ENCODE measurements around the gene ALDH1A2. TPM values are rescaled to one million over a fixed set of nuclear protein-coding genes. Genes with fewer than 3 reads are reported as not detected.

ALDH1A2 gene
- polyA plus RNA-seq (1.4 to 1.9 TPM (median 1.7 TPM) in 3 replicates), polyA minus RNA-seq (4.2 to 9.3 TPM (median 5.8 TPM) in 3 replicates)
- polyA plus RNA-seq (2011; ENCODE audit: low read depth): 1.8 TPM
- polyA plus RNA-seq (2011; cell fraction: cytosol; rRNA removed): 0.47 and 1.4 TPM in 2 replicates
- 2.7 and 18.6 TPM in 2 replicates for polyA plus RNA-seq (2011; cell fraction: nucleus; rRNA removed)
- polyA plus RNA-seq (2012; ENCODE audit: low replicate concordance): 1.8 and 2.8 TPM in 2 replicates
- not detected for polyA minus RNA-seq (2011; cell fraction: cytosol; rRNA and poly(A)+ RNA removed)
- polyA minus RNA-seq (2011; cell fraction: nucleus; rRNA and poly(A)+ RNA removed): 6.5 and 14.5 TPM in 2 replicates

DNA sequence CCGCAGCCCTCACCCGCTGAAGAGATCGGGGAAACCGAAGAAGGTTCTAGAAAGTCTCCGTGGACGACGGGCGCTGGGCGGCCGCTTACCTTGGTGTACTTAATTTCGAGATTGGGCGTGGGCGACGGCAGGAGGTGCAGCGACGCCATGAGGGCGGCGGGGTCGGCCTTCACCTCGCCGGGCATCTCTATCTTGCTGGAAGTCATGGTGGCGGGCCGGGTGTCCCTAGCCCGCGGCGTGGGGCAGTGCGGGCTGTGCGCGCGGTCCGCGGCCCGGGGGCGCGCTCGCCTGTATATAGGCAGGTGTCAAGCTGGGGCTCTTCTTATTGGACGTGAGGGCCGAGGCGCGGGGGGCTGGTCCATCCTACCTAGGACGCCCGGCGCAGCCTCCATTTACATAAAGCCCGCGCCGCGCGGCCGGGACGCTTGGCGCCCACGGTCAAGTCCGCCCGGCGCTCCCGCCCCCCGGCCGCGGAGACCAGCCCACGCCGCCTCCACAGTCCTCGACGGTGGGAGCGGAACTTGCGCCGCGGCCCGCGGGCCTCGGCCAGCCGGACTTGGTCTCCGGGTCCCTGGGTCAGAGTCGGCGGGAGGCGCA, at the start of gene ALDH1A2:
ALDH1A2 (minus strand) TSS at position 267 of the 597 bp plus-strand sequence; CDS start at position 206, 61 bp downstream.
- H2AFZ ChIP-seq (ENCODE audit: control insufficient read depth, low read length): peak within 1 kb of the TSS; percentile 68
- no peaks in the 10 kb centered on the region for H3K9me1 ChIP-seq (ENCODE audit: control insufficient read depth, extremely low read depth, insufficient read depth, low read length)
- no peak within 1 kb of the TSS for H3K27ac ChIP-seq (ENCODE audit: control insufficient read depth, insufficient read depth, low read length)
- DNase-seq (ENCODE audit: low read depth, low spot score) (no peak), FAIRE-seq (no peak)
- H3K9ac ChIP-seq (ENCODE audit: control insufficient read depth, extremely low read depth, insufficient read depth, low read length): no peak within 1 kb of the TSS
- TF ChIP-seq EZH2 (IDR thresholded peaks at IDR 0.05; ENCODE audit: low read length): no peak
- TF ChIP-seq, protein P1, sequence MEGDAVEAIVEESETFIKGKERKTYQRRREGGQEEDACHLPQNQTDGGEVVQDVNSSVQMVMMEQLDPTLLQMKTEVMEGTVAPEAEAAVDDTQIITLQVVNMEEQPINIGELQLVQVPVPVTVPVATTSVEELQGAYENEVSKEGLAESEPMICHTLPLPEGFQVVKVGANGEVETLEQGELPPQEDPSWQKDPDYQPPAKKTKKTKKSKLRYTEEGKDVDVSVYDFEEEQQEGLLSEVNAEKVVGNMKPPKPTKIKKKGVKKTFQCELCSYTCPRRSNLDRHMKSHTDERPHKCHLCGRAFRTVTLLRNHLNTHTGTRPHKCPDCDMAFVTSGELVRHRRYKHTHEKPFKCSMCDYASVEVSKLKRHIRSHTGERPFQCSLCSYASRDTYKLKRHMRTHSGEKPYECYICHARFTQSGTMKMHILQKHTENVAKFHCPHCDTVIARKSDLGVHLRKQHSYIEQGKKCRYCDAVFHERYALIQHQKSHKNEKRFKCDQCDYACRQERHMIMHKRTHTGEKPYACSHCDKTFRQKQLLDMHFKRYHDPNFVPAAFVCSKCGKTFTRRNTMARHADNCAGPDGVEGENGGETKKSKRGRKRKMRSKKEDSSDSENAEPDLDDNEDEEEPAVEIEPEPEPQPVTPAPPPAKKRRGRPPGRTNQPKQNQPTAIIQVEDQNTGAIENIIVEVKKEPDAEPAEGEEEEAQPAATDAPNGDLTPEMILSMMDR (optimal IDR thresholded peaks at IDR 0.05 in 1 of 3, IDR thresholded peaks at IDR 0.05 in 1 of 3, conservative IDR thresholded peaks at IDR 0.05 in 1 of 3; ENCODE audit: extremely low read depth in 1 of 3, insufficient read depth in 2 of 3, low read length in 3 of 3): no peak
- H3K4me3 ChIP-seq (ENCODE audit: control insufficient read depth in 2 of 3, extremely low read depth in 1 of 3, insufficient read depth in 2 of 3, low read depth in 1 of 3, low read length in 3 of 3): peak within 1 kb of the TSS; percentile 18 to 33 (median 27)
- dilution Hi-C loops (cut with MboI; ENCODE audit: extremely low pct_ligation_motif_present, low sequenced_read_pairs): loop anchor here (5.0 kb wide), 1 partner anchor 198 kb away; no protein-coding TSS in a partner anchor
- no peaks in the 10 kb centered on the region for H4K20me1 ChIP-seq (ENCODE audit: control insufficient read depth, extremely low read depth, insufficient read depth, low read length)
- no peaks in the 10 kb centered on the region for H3K79me2 ChIP-seq (ENCODE audit: control insufficient read depth, insufficient read depth, low read length)
- H3K4me2 ChIP-seq (ENCODE audit: control insufficient read depth, extremely low read depth, insufficient read depth, low read depth, low read length): peak within 1 kb of the TSS; percentile 70
- peaks cover 38% of the 10 kb centered on the region for H3K27me3 ChIP-seq (ENCODE audit: control insufficient read depth, extremely low read depth, insufficient read depth, low read length)
- H3K4me1 ChIP-seq (ENCODE audit: control insufficient read depth, extremely low read depth, insufficient read depth, low read length): no peaks in the 10 kb centered on the region
- H3K9me3 ChIP-seq (ENCODE audit: control insufficient read depth, low read depth, low read length): no peaks in the 10 kb centered on the region
- H3K36me3 ChIP-seq (ENCODE audit: control insufficient read depth in 2 of 2, extremely low read depth in 1 of 2, insufficient read depth in 2 of 2, low read length in 2 of 2): no peaks in the 10 kb centered on the region

DNA sequence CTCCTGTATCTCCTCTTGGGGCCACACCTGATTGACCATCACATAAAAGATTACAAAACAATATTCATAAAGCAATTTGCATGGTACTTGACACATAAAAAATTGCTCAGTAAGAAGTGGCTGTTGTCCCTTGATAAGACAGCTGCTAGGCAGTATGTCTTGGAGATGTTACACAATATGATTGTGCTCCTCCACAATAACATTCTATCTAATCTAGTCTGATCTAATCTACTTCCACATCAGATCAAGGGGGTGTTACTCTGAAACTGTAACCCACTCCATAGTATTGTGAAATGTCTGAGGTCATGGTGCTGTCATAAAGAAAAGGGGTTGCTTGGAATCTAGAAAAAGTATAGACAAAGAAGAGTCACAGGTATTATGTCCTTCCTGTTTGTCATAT, 49.3 kb upstream of the ALDH1A2 start:
- H3K9me1 ChIP-seq (ENCODE audit: control insufficient read depth, extremely low read depth, insufficient read depth, low read length): no peaks in the 10 kb centered on the region
- H3K79me2 ChIP-seq (ENCODE audit: control insufficient read depth, insufficient read depth, low read length): no peaks in the 10 kb centered on the region
- DNase-seq (ENCODE audit: low read depth, low spot score) (no peak), FAIRE-seq (no peak)
- no peak overlapping the region for H2AFZ ChIP-seq (ENCODE audit: control insufficient read depth, low read length)
- TF ChIP-seq, protein P1 (optimal IDR thresholded peaks at IDR 0.05 in 1 of 3, IDR thresholded peaks at IDR 0.05 in 1 of 3, conservative IDR thresholded peaks at IDR 0.05 in 1 of 3; ENCODE audit: extremely low read depth in 1 of 3, insufficient read depth in 2 of 3, low read length in 3 of 3): no peak
- TF ChIP-seq EZH2 (IDR thresholded peaks at IDR 0.05; ENCODE audit: low read length): no peak
- no peak overlapping the region for H3K9ac ChIP-seq (ENCODE audit: control insufficient read depth, extremely low read depth, insufficient read depth, low read length)
- no peaks in the 10 kb centered on the region for H4K20me1 ChIP-seq (ENCODE audit: control insufficient read depth, extremely low read depth, insufficient read depth, low read length)
- no peak overlapping the region for H3K4me2 ChIP-seq (ENCODE audit: control insufficient read depth, extremely low read depth, insufficient read depth, low read depth, low read length)
- no peaks in the 10 kb centered on the region for H3K27me3 ChIP-seq (ENCODE audit: control insufficient read depth, extremely low read depth, insufficient read depth, low read length)
- H3K4me3 ChIP-seq (ENCODE audit: control insufficient read depth in 2 of 3, extremely low read depth in 1 of 3, insufficient read depth in 2 of 3, low read depth in 1 of 3, low read length in 3 of 3): no peak overlapping the region
- H3K27ac ChIP-seq (ENCODE audit: control insufficient read depth, insufficient read depth, low read length): no peak overlapping the region
- no peaks in the 10 kb centered on the region for H3K36me3 ChIP-seq (ENCODE audit: control insufficient read depth in 2 of 2, extremely low read depth in 1 of 2, insufficient read depth in 2 of 2, low read length in 2 of 2)
- peaks cover 2% of the 10 kb centered on the region for H3K4me1 ChIP-seq (ENCODE audit: control insufficient read depth, extremely low read depth, insufficient read depth, low read length)
- dilution Hi-C loops (cut with MboI; ENCODE audit: extremely low pct_ligation_motif_present, low sequenced_read_pairs): no loop called here
- H3K9me3 ChIP-seq (ENCODE audit: control insufficient read depth, low read depth, low read length): no peaks in the 10 kb centered on the region

Measured in keratinocyte (primary cell).